ENCODE results near the gene FZD4. TPM values are rescaled to one million over a fixed set of nuclear protein-coding genes. Genes with fewer than 3 reads are reported as not detected.
"Not testable (repeated sequence)": the region's sequence is repeated elsewhere in the genome, so short reads cannot be mapped to it uniquely, and the experiment has no call there.

The FZD4 gene
- total RNA-seq, 1 donor from 2014 or later = 107 TPM

- no peak for DNase-seq (ENCODE audit: extremely low read depth, low read depth, low spot score)
These were observed 16.0 kb downstream of the FZD4 start for GRCh38 chr11:86938900-86939880.

GRCh38 chr11:86938203-86938899, 16.8 kb downstream of the FZD4 start:
- no peak for DNase-seq (ENCODE audit: extremely low read depth, low read depth, low spot score)

- not testable (repeated sequence) for DNase-seq (ENCODE audit: extremely low read depth, low read depth, low spot score)
These were observed 17.9 kb downstream of the FZD4 start for GRCh38 chr11:86937193-86937806.

GRCh38 chr11:86934926-86935579, 20.1 kb downstream of the FZD4 start:
- DNase-seq (ENCODE audit: extremely low read depth, low read depth, low spot score) = no peak

- no peak for DNase-seq (ENCODE audit: extremely low read depth, low read depth, low spot score)
These were observed 20.7 kb downstream of the FZD4 start for GRCh38 chr11:86934582-86934900.

GRCh38 chr11:86933891-86934581, 21.2 kb downstream of the FZD4 start:
- no peak for DNase-seq (ENCODE audit: extremely low read depth, low read depth, low spot score)

GRCh38 chr11:86932924-86933875, 22.0 kb downstream of the FZD4 start:
- DNase-seq (ENCODE audit: extremely low read depth, low read depth, low spot score) = no peak

- DNase-seq (ENCODE audit: extremely low read depth, low read depth, low spot score) = no peak
These were observed 23.0 kb downstream of the FZD4 start for GRCh38 chr11:86932259-86932585.

- no peak for DNase-seq (ENCODE audit: extremely low read depth, low read depth, low spot score)
These were observed 23.5 kb downstream of the FZD4 start for GRCh38 chr11:86931548-86932258.

- DNase-seq (ENCODE audit: extremely low read depth, low read depth, low spot score) = no peak
These were observed 24.1 kb downstream of the FZD4 start for GRCh38 chr11:86930957-86931547.

GRCh38 chr11:86926975-86927374, 28.2 kb downstream of the FZD4 start:
- DNase-seq (ENCODE audit: extremely low read depth, low read depth, low spot score) = no peak

GRCh38 chr11:86923999-86924766, 31.0 kb downstream of the FZD4 start:
- no peak for DNase-seq (ENCODE audit: extremely low read depth, low read depth, low spot score)

GRCh38 chr11:86922225-86922624, 33.0 kb downstream of the FZD4 start:
- DNase-seq (ENCODE audit: extremely low read depth, low read depth, low spot score) = no peak

- peak; percentile 71 for DNase-seq (ENCODE audit: extremely low read depth, low read depth, low spot score)
These were observed 35.5 kb downstream of the FZD4 start for GRCh38 chr11:86919557-86920210.

- no peak for DNase-seq (ENCODE audit: extremely low read depth, low read depth, low spot score)
These were observed 36.2 kb downstream of the FZD4 start for GRCh38 chr11:86918973-86919372.

- no peak for DNase-seq (ENCODE audit: extremely low read depth, low read depth, low spot score)
These were observed 36.7 kb downstream of the FZD4 start for GRCh38 chr11:86918496-86918895.

- DNase-seq (ENCODE audit: extremely low read depth, low read depth, low spot score) = no peak
These were observed 37.6 kb downstream of the FZD4 start for GRCh38 chr11:86917589-86917988.

Measured in glomerular endothelial cell (primary cell).